Endothelial cell of umbilical vein (primary cell): Measurements from ENCODE around the gene SRGAP1.

Experiments used
- JUN ChIP-seq: IDR thresholded peaks from 2 replicates; pipeline ENCODE4 v1.6.1; 2011; ENCODE audit warnings: borderline replicate concordance, low read depth; ENCODE audit not compliant: insufficient read length, insufficient read depth
- MYC ChIP-seq: IDR thresholded peaks from one replicate; pipeline ENCODE4 v1.6.1; 2011; ENCODE audit warnings: mild to moderate bottlenecking, low read depth, low read length
- POLR2A ChIP-seq: IDR thresholded peaks from 2 replicates; pipeline ENCODE4 v1.6.1; 2012; ENCODE audit warnings: low read depth, mild to moderate bottlenecking, control low read depth, low read length
- POLR2AphosphoS5 ChIP-seq: IDR thresholded peaks from 2 replicates; pipeline ENCODE4 v1.6.1; 2012; ENCODE audit warnings: low read depth, mild to moderate bottlenecking, control low read depth, low read length, moderate library complexity; ENCODE audit not compliant: insufficient read depth
- TF ChIP-seq, protein P1 (sequence below), 2 donors: IDR thresholded peaks; 1 replicate in 1 of 2; 2 replicates in 1 of 2; pipeline ENCODE4 v1.5.1; 2011; ENCODE audit warnings: low read length in 2 of 2, mild to moderate bottlenecking in 2 of 2, moderate library complexity in 2 of 2, control low read depth in 1 of 2, inconsistent platforms in 1 of 2, low read depth in 1 of 2; ENCODE audit not compliant: insufficient read depth in 1 of 2; ENCODE audit errors: extremely low read depth in 1 of 2

DNA sequence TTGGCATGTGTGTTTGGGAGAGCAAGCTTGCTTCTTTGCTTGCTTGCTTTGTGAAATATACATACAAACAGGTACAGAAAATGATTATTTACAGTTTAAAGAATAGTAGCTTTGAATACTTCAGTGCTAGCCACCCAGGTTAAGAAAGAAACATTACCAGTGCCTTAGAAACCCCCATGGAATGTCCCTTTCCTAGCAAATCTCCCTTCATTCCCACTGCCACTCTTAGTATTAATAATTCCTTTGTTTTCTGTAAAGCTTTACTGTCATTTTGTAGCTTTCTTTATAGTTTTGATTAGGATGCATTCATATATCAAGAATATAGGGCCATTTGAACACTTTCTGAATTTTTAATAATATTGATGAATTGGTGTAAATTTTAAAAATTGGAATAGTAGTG lies 9.5 kb downstream of the SRGAP1 start:
- TF ChIP-seq, protein P1, sequence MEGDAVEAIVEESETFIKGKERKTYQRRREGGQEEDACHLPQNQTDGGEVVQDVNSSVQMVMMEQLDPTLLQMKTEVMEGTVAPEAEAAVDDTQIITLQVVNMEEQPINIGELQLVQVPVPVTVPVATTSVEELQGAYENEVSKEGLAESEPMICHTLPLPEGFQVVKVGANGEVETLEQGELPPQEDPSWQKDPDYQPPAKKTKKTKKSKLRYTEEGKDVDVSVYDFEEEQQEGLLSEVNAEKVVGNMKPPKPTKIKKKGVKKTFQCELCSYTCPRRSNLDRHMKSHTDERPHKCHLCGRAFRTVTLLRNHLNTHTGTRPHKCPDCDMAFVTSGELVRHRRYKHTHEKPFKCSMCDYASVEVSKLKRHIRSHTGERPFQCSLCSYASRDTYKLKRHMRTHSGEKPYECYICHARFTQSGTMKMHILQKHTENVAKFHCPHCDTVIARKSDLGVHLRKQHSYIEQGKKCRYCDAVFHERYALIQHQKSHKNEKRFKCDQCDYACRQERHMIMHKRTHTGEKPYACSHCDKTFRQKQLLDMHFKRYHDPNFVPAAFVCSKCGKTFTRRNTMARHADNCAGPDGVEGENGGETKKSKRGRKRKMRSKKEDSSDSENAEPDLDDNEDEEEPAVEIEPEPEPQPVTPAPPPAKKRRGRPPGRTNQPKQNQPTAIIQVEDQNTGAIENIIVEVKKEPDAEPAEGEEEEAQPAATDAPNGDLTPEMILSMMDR (IDR thresholded peaks at IDR 0.05; ENCODE audit: extremely low read depth in 1 of 2, insufficient read depth in 1 of 2, low read depth in 1 of 2, low read length in 2 of 2) = no peak
- no peak for TF ChIP-seq POLR2AphosphoS5
- TF ChIP-seq POLR2A = no peak
- TF ChIP-seq JUN = no peak
- no peak for TF ChIP-seq MYC
